ENCODE results near the gene OTOGL.

GRCh38 chr12:80176706-80177105, 77.4 kb downstream of the OTOGL start:
- TF ChIP-seq CTCF (IDR thresholded peaks at IDR 0.05), result no peak
- no peak for TF ChIP-seq POLR2A (IDR thresholded peaks at IDR 0.05)
